Neural cell (in vitro differentiated cells): ENCODE measurements around the gene ENTREP3. TPM values are rescaled to one million over a fixed set of nuclear protein-coding genes. Genes with fewer than 3 reads are reported as not detected.

ENCODE experiments used
- H2AFZ ChIP-seq: fragments of 200-600, 300-800 bp; sonication (generic), shearing (Covaris generic); 2 replicates; pipeline ENCODE4 v1.6.0; 2014; ENCODE audit warnings: low read depth, mild to moderate bottlenecking, antibody characterized with exemption, low read length, moderate library complexity
- H3F3A ChIP-seq: fragments of 200-600 bp; shearing (Covaris generic); 2 replicates; pipeline ENCODE4 v1.6.1; 2016; ENCODE audit warnings: mild to moderate bottlenecking, moderate library complexity, mixed read lengths, antibody characterized with exemption, low read length; ENCODE audit not compliant: insufficient read depth, poor library complexity, severe bottlenecking
- H3K27ac ChIP-seq: fragments of 200-600, 300-800 bp; sonication (generic), shearing (Covaris generic); 2 replicates; pipeline ENCODE4 v1.5.1; 2014; ENCODE audit warnings: mild to moderate bottlenecking, low read length, moderate library complexity
- H3K27me3 ChIP-seq: fragments of 300-800, 200-600 bp; sonication (generic), shearing (Covaris generic); 2 replicates; pipeline ENCODE4 v1.6.0; 2014; ENCODE audit warnings: mild to moderate bottlenecking, low read depth, low read length, moderate library complexity; ENCODE audit not compliant: insufficient read depth
- H3K36me3 ChIP-seq: fragments of 300-800, 200-600 bp; sonication (generic), shearing (Covaris generic); 2 replicates; pipeline ENCODE4 v1.5.1; 2014; ENCODE audit warnings: mild to moderate bottlenecking, antibody characterized with exemption, low read length, moderate library complexity; ENCODE audit not compliant: insufficient read depth
- H3K4me2 ChIP-seq: fragments of 300-800, 200-600 bp; sonication (generic), shearing (Covaris generic); 2 replicates; pipeline ENCODE4 v1.6.0; 2014; ENCODE audit warnings: mild to moderate bottlenecking, low read length
- H3K4me3 ChIP-seq: fragments of 300-800, 200-600 bp; sonication (generic), shearing (Covaris generic); 2 replicates; pipeline ENCODE4 v1.5.1; 2014; ENCODE audit warnings: mild to moderate bottlenecking, low read length, moderate library complexity
- H3K79me2 ChIP-seq: fragments of 200-600 bp; shearing (Covaris generic); replicated peaks from 2 replicates; pipeline ENCODE4 v1.6.0; 2014; ENCODE audit warnings: mild to moderate bottlenecking, low read length, moderate library complexity; ENCODE audit not compliant: insufficient read depth
- H3K9ac ChIP-seq: fragments of 300-800, 200-600 bp; sonication (generic), shearing (Covaris generic); 2 replicates; pipeline ENCODE4 v1.6.1; 2016; ENCODE audit warnings: mild to moderate bottlenecking, low read length, mixed read lengths
- H3K9me2 ChIP-seq: fragments of 200-600 bp; shearing (Covaris generic); 2 replicates; pipeline ENCODE4 v1.6.1; 2016; ENCODE audit warnings: mild to moderate bottlenecking, low read length, mixed read lengths; ENCODE audit not compliant: insufficient read depth
- H3K9me3 ChIP-seq: fragments of 200-600, 300-800 bp; sonication (generic), shearing (Covaris generic); 2 replicates; pipeline ENCODE4 v1.6.1; 2016; ENCODE audit warnings: mild to moderate bottlenecking, mixed run types, low read length, moderate library complexity, mixed read lengths
- H4K20me1 ChIP-seq: fragments of 200-600 bp; shearing (Covaris generic); 2 replicates; pipeline ENCODE4 v1.6.1; 2016; ENCODE audit warnings: mild to moderate bottlenecking, mixed run types; ENCODE audit not compliant: insufficient read depth
- EP300 ChIP-seq: fragments of 450-650 bp; conservative IDR thresholded peaks from 2 replicates; pipeline ENCODE4 v1.6.1; 2014; ENCODE audit warnings: antibody characterized with exemption, mild to moderate bottlenecking, moderate library complexity; ENCODE audit not compliant: poor library complexity, severe bottlenecking
- EZH2 ChIP-seq: fragments of 200-600, 300-800 bp; shearing (Covaris generic), sonication (generic); IDR thresholded peaks from 2 replicates; pipeline ENCODE4 v1.6.1; 2014; ENCODE audit warnings: antibody characterized with exemption, low read length, borderline replicate concordance, mild to moderate bottlenecking; ENCODE audit not compliant: insufficient read depth, poor library complexity, severe bottlenecking
- MXI1 ChIP-seq: fragments of 450-650 bp; conservative IDR thresholded peaks from 2 replicates; pipeline ENCODE4 v1.6.1; 2014; ENCODE audit warnings: antibody characterized with exemption, mild to moderate bottlenecking; ENCODE audit not compliant: poor library complexity, severe bottlenecking
- POLR2AphosphoS5 ChIP-seq: IDR thresholded peaks from 2 replicates; pipeline ENCODE4 v1.6.1; 2012
- RAD21 ChIP-seq: fragments of 450-650 bp; conservative IDR thresholded peaks from 2 replicates; pipeline ENCODE4 v1.6.1; 2014; ENCODE audit warnings: antibody characterized with exemption, mild to moderate bottlenecking, moderate library complexity
- SMC3 ChIP-seq: fragments of 450-650 bp; conservative IDR thresholded peaks from 2 replicates; pipeline ENCODE4 v1.6.1; 2014; ENCODE audit warnings: antibody characterized with exemption, mild to moderate bottlenecking, moderate library complexity; ENCODE audit not compliant: poor library complexity
- TAF1 ChIP-seq: IDR thresholded peaks from 2 replicates; pipeline ENCODE4 v1.6.1; 2012; ENCODE audit warnings: low read depth
- polyA plus RNA-seq: library from polyadenylated mRNA; depleted of rRNA; stranded (reverse); fragments of >200 nt; gene quantifications from 2 replicates; pipeline ENCODE4 v1.2.3, GENCODE V29; 2014
- TF ChIP-seq, protein P1 (sequence below): fragments of 450-650 bp; IDR thresholded peaks from 2 replicates; pipeline ENCODE4 v1.5.1; 2014; ENCODE audit warnings: antibody characterized with exemption, mild to moderate bottlenecking, moderate library complexity; ENCODE audit not compliant: poor library complexity, severe bottlenecking
- TF ChIP-seq, protein P2 (sequence below): IDR thresholded peaks from 2 replicates; pipeline ENCODE4 v1.6.1; 2012; ENCODE audit warnings: borderline replicate concordance

Gene ENTREP3
- polyA plus RNA-seq, 1 donor from 2014 or later: 11.1 TPM

DNA sequence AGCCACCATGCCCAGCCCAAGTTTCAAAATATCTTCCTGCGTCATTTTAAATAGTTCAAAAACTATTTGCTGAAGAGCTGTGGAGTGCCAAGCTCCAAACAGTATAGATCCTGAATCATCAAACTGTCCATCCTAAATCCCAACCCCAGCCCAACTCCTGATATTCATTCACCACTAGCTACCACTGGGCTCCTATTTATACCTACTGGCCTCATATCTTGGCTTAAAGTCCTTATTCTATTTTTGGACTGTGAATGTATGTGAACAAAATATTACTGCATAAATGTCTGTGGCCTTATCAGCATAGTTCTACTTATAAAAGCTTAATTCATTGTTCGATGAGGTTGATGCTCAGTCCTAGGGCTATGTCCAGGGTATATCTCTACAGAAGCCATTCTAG lies 12.1 kb upstream of the ENTREP3 start:
- Histone ChIP-seq H4K20me1 (peaks cover 2% of the 10 kb centered on the region), H3K79me2 (peaks cover 14% of the 10 kb centered on the region), H3K36me3 (no peaks in the 10 kb centered on the region), H3K4me2 (no peak overlapping the region), H3F3A (peaks cover 4% of the 10 kb centered on the region), H3K9ac (no peak overlapping the region), H2AFZ (no peak overlapping the region), H3K4me3 (no peak overlapping the region), H3K27me3 (no peaks in the 10 kb centered on the region), H3K9me2 (no peaks in the 10 kb centered on the region), H3K9me3 (no peaks in the 10 kb centered on the region), H3K27ac (no peak overlapping the region)
- no peak for TF ChIP-seq SMC3
- TF ChIP-seq EZH2: no peak
- TF ChIP-seq RAD21: no peak
- TF ChIP-seq, protein P1, sequence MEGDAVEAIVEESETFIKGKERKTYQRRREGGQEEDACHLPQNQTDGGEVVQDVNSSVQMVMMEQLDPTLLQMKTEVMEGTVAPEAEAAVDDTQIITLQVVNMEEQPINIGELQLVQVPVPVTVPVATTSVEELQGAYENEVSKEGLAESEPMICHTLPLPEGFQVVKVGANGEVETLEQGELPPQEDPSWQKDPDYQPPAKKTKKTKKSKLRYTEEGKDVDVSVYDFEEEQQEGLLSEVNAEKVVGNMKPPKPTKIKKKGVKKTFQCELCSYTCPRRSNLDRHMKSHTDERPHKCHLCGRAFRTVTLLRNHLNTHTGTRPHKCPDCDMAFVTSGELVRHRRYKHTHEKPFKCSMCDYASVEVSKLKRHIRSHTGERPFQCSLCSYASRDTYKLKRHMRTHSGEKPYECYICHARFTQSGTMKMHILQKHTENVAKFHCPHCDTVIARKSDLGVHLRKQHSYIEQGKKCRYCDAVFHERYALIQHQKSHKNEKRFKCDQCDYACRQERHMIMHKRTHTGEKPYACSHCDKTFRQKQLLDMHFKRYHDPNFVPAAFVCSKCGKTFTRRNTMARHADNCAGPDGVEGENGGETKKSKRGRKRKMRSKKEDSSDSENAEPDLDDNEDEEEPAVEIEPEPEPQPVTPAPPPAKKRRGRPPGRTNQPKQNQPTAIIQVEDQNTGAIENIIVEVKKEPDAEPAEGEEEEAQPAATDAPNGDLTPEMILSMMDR: no peak
- no peak for TF ChIP-seq POLR2AphosphoS5
- TF ChIP-seq TAF1: no peak
- TF ChIP-seq MXI1: no peak
- TF ChIP-seq, protein P2, sequence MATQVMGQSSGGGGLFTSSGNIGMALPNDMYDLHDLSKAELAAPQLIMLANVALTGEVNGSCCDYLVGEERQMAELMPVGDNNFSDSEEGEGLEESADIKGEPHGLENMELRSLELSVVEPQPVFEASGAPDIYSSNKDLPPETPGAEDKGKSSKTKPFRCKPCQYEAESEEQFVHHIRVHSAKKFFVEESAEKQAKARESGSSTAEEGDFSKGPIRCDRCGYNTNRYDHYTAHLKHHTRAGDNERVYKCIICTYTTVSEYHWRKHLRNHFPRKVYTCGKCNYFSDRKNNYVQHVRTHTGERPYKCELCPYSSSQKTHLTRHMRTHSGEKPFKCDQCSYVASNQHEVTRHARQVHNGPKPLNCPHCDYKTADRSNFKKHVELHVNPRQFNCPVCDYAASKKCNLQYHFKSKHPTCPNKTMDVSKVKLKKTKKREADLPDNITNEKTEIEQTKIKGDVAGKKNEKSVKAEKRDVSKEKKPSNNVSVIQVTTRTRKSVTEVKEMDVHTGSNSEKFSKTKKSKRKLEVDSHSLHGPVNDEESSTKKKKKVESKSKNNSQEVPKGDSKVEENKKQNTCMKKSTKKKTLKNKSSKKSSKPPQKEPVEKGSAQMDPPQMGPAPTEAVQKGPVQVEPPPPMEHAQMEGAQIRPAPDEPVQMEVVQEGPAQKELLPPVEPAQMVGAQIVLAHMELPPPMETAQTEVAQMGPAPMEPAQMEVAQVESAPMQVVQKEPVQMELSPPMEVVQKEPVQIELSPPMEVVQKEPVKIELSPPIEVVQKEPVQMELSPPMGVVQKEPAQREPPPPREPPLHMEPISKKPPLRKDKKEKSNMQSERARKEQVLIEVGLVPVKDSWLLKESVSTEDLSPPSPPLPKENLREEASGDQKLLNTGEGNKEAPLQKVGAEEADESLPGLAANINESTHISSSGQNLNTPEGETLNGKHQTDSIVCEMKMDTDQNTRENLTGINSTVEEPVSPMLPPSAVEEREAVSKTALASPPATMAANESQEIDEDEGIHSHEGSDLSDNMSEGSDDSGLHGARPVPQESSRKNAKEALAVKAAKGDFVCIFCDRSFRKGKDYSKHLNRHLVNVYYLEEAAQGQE: no peak
- no peak for TF ChIP-seq EP300

DNA sequence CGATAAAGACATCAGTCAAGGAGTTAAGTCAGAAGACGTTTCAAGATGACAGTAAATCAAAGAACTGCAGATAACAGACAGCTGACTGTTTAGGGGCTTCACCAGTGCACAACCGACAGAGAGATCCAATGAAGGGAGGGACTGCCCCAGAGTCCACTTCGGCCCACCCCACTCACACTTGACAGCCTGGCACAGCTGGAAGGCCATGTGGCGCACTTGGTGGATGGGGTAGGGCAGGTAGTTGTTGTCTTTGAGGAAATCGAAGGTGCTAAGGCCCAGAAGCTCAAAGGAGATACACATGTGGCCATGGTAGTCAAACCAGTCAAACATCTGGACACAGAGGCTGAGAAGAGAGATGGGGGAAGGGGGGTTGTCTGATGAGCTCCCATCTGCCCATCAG lies 11.3 kb upstream of the ENTREP3 start:
- peaks cover under 1% of the 10 kb centered on the region for H4K20me1 ChIP-seq
- no peak overlapping the region for H3K9ac ChIP-seq
- H3K36me3 ChIP-seq: no peaks in the 10 kb centered on the region
- H3K9me2 ChIP-seq: no peaks in the 10 kb centered on the region
- no peak overlapping the region for H3K4me3 ChIP-seq
- peaks cover 10% of the 10 kb centered on the region for H3K79me2 ChIP-seq
- H3K9me3 ChIP-seq: no peaks in the 10 kb centered on the region
- no peak overlapping the region for H3K27ac ChIP-seq
- H3K27me3 ChIP-seq: no peaks in the 10 kb centered on the region
- TF ChIP-seq EP300 (no peak), TAF1 (no peak), POLR2AphosphoS5 (no peak), SMC3 (no peak), MXI1 (no peak), EZH2 (no peak), RAD21 (no peak)
- TF ChIP-seq, protein P2: no peak
- TF ChIP-seq, protein P1: no peak
- H3K4me2 ChIP-seq: no peak overlapping the region
- no peak overlapping the region for H2AFZ ChIP-seq
- H3F3A ChIP-seq: peaks cover 4% of the 10 kb centered on the region
